Nephron (organoid): ENCODE measurements around the gene CSF2RB.

Source experiments
- H3K27ac Mint-ChIP-seq, 3 experiments: 2 replicates each; pipeline ENCODE4 v1.8.0; 2020; ENCODE audit warnings: mixed read lengths in 3 of 3, mild to moderate bottlenecking in 2 of 3, moderate library complexity in 1 of 3
- H3K27me3 Mint-ChIP-seq: 2 replicates; pipeline ENCODE4 v1.8.0; 2021; ENCODE audit warnings: low read depth, mild to moderate bottlenecking, moderate library complexity, mixed read lengths
- H3K36me3 Mint-ChIP-seq: 2 replicates; pipeline ENCODE4 v1.8.0; 2020; ENCODE audit warnings: low read depth, mixed read lengths
- H3K4me1 Mint-ChIP-seq: 2 replicates; pipeline ENCODE4 v1.8.0; 2020; ENCODE audit warnings: mixed read lengths
- H3K4me3 Mint-ChIP-seq, 3 experiments: 2 replicates each; pipeline ENCODE4 v1.8.0; 2020; ENCODE audit warnings: mild to moderate bottlenecking in 3 of 3, mixed read lengths in 3 of 3, moderate library complexity in 2 of 3
- H3K9me3 Mint-ChIP-seq: 2 replicates; pipeline ENCODE4 v1.8.0; 2020; ENCODE audit warnings: mixed read lengths
- CTCF ChIP-seq, 3 experiments: fragments of 200-600 bp; sonication (generic); IDR thresholded peaks; one replicate each; pipeline ENCODE4 v1.5.0; 2021; ENCODE audit warnings: antibody characterized with exemption in 3 of 3; ENCODE audit not compliant: unreplicated experiment in 3 of 3

The CSF2RB gene

GRCh38 chr22:36873614-36874308 lies 39.7 kb upstream of the CSF2RB start:
- no peaks in the 10 kb centered on the region for H3K36me3 Mint-ChIP-seq
- peak; percentile 56 to 65 (median 59) for TF ChIP-seq CTCF (IDR thresholded peaks at IDR 0.05; ENCODE audit: unreplicated experiment in 3 of 3)
- H3K27me3 Mint-ChIP-seq, result peaks cover 55% of the 10 kb centered on the region
- H3K4me1 Mint-ChIP-seq, result no peaks in the 10 kb centered on the region
- no peak overlapping the region for H3K27ac Mint-ChIP-seq
- H3K4me3 Mint-ChIP-seq, result no peak overlapping the region
- H3K9me3 Mint-ChIP-seq, result no peaks in the 10 kb centered on the region

- Mint-ChIP-seq H3K4me3 (no peak overlapping the region), H3K27ac (no peak overlapping the region)
Observed at GRCh38 chr22:36874309-36874696, 39.1 kb upstream of the CSF2RB start.

GRCh38 chr22:36874736-36875135 lies 38.7 kb upstream of the CSF2RB start:
- Mint-ChIP-seq H3K9me3 (peaks cover 3% of the 10 kb centered on the region), H3K27me3 (peaks cover 48% of the 10 kb centered on the region), H3K4me1 (no peaks in the 10 kb centered on the region), H3K27ac (no peak overlapping the region), H3K36me3 (no peaks in the 10 kb centered on the region), H3K4me3 (no peak overlapping the region)
- no peak for TF ChIP-seq CTCF (IDR thresholded peaks at IDR 0.05; ENCODE audit: unreplicated experiment in 3 of 3)

More at GRCh38 chr22:36874309-36874696, 39.1 kb upstream of the CSF2RB start:
- Mint-ChIP-seq H3K27me3 (peaks cover 52% of the 10 kb centered on the region), H3K9me3 (no peaks in the 10 kb centered on the region), H3K4me1 (no peaks in the 10 kb centered on the region), H3K36me3 (no peaks in the 10 kb centered on the region)
- no peak for TF ChIP-seq CTCF (IDR thresholded peaks at IDR 0.05; ENCODE audit: unreplicated experiment in 3 of 3)

- no peaks in the 10 kb centered on the region for H3K4me1 Mint-ChIP-seq
- no peak overlapping the region for H3K4me3 Mint-ChIP-seq
- H3K36me3 Mint-ChIP-seq, result no peaks in the 10 kb centered on the region
- H3K9me3 Mint-ChIP-seq, result peaks cover 12% of the 10 kb centered on the region
- peaks cover 41% of the 10 kb centered on the region for H3K27me3 Mint-ChIP-seq
- no peak overlapping the region for H3K27ac Mint-ChIP-seq
- TF ChIP-seq CTCF (IDR thresholded peaks at IDR 0.05; ENCODE audit: unreplicated experiment in 3 of 3), result no peak
Observed at GRCh38 chr22:36875741-36876140, 37.7 kb upstream of the CSF2RB start.

- H3K27ac Mint-ChIP-seq, result no peak overlapping the region
- no peak overlapping the region for H3K4me3 Mint-ChIP-seq
- peaks cover 23% of the 10 kb centered on the region for H3K9me3 Mint-ChIP-seq
- H3K36me3 Mint-ChIP-seq, result no peaks in the 10 kb centered on the region
- H3K27me3 Mint-ChIP-seq, result peaks cover 30% of the 10 kb centered on the region
- H3K4me1 Mint-ChIP-seq, result no peaks in the 10 kb centered on the region
- TF ChIP-seq CTCF (IDR thresholded peaks at IDR 0.05; ENCODE audit: unreplicated experiment in 3 of 3), result no peak
Observed at GRCh38 chr22:36879775-36880174, 33.7 kb upstream of the CSF2RB start.
